GM21619 (cell line): ENCODE results near the gene VPS37C.
"Not testable (repeated sequence)": the region's sequence is repeated elsewhere in the genome, so short reads cannot be mapped to it uniquely, and the experiment has no call there.

Source experiments
- ATAC-seq: cut with Tn5 transposase; IDR thresholded peaks from one replicate; pipeline ENCODE4 v1.9.1; 2021; ENCODE audit not compliant: unreplicated experiment

Gene VPS37C

GRCh38 chr11:61161190-61162091, at the start of gene VPS37C:
Gene VPS37C, minus strand, starts transcription at chr11:61161426. Its CDS starts 22,597 bp downstream, at chr11:61138829.
- ATAC-seq: peak; percentile 64

GRCh38 chr11:61210629-61211028, 49.4 kb upstream of the VPS37C start:
- not testable (repeated sequence) for ATAC-seq

DNA sequence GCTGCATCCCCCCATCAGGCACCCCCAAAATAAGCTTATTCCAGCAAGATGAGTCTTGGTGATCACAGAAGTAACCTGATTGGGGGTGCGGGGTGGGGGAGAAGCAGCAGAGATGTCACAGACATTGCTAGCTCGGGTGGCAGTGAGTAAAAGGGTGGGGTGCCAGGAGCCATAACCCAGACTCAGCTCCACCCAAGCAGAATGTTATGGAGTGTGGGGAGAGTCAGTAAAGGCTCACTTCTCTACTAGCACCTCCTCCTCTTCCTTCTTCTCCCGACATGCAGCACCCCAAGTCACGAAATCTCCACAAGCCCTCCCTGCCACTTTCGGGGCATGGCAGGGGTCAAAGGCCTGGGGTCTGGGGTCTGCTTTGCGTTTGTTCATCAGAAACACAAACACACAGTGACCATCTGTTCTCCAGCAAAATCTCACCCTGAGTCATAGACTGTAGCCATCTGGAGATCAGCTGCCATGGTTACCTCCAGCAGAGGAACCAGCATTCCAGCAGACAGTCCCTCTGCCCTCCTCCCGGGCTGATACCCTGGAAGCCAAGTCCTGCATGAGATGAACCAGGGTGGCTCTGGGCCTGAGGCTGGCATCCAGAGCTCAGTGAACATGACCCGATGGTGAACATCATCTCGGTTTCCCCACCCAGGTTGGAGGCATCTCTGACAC, 46.5 kb upstream of the VPS37C start:
- not testable (repeated sequence) for ATAC-seq

- ATAC-seq: not testable (repeated sequence)
Measured at GRCh38 chr11:61204502-61205059, 43.4 kb upstream of the VPS37C start.

DNA sequence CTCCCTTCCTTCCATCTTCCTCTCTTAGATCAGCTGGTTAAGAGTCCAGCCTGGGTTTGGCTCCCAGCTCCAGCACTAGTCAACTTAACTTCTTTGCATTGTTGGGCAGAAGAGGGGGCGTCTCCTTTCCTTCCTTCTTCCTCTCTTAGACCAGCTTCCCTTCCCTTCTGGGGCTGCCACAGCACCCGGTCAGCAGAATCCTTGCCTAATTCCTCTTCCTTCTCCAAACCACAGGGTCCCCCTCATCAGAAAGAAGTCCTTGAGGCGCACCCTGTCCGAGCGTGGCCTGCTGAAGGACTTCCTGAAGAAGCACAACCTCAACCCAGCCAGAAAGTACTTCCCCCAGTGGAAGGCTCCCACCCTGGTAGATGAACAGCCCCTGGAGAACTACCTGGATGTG, 42.6 kb upstream of the VPS37C start:
- ATAC-seq: not testable (repeated sequence)

DNA sequence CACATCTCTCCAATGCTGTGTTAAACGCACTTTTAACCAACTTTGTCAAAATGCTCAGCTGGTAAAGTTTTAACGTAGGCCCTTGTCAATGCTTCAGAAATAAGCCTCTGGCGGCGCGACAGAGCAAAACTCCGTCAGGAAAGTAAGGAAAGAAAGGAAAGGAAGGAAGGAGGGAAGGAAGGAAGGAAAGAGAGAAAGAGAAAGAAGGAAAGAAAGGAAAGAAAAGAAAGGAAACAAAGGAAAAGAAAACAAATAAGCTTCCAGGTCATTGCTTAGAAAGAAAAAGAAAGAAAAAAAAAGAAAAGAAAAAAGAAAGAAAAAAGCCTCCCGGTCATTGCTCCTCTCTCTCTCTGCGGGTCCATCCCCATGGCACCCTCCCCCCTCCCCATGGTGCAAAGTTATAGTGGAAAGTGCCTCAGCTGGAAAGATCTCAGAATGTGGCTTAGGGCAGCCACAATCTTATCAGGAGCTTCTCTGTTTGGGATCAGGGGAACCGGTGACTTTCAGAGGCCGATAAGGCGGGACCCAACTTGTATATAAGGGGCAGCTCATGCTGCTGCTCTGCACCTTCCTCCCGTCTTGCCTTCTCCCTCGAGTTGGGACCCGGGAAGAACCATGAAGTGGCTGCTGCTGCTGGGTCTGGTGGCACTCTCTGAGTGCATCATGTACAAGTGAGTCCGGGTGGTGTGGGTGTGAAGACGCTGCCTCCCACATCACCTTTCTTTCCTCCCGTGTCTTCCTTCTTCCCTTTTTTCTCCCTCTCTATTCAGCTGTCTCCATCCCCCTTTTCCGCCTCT, 41.9 kb upstream of the VPS37C start, which contains the start of gene PGA3:
Gene PGA3 (plus strand): TSS at position 566 of the 797 bp plus-strand sequence. CDS start 50 bp downstream, at position 616.
- not testable (repeated sequence) for ATAC-seq

DNA sequence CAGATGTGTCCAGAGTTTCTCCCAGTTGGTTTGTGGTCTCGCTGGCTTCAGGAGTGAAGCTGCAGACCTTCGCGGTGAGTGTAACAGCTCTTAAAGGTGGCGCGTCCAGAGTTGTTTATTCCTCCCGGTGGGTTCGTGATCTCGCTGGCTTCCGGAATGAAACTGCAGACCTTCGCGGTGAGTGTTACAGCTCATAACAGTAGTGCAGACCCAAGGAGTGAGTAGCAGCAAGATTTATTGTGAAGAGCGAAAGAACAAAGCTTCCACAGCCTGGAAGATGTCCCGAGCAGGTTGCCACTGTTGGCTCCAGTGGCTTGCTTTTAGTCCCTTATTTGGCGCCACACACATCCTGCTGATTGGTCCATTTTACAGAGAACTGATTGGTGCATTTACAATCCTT, 40.2 kb upstream of the VPS37C start:
- ATAC-seq: no peak

GRCh38 chr11:61198948-61199523, 37.8 kb upstream of the VPS37C start:
- no peak for ATAC-seq

DNA sequence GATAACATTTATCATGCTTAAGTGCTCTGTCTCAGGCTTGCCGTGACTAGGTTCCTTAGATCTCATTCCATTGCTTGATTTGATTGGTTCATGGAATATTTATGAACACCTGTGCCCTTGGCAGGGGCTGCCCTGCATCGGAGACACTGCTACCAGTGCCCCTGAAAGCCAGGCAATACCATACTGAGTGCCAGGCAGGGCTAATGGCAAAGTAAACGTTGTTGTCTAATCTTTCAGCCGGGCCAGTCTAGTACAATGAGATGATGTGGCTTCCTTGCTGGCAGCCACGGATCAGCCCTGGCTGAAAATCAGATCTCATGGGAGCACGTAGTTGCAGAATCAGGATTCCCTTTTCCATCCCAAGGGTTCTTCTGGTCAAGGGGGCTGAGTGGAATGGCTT, 37.1 kb upstream of the VPS37C start:
- ATAC-seq: no peak

DNA sequence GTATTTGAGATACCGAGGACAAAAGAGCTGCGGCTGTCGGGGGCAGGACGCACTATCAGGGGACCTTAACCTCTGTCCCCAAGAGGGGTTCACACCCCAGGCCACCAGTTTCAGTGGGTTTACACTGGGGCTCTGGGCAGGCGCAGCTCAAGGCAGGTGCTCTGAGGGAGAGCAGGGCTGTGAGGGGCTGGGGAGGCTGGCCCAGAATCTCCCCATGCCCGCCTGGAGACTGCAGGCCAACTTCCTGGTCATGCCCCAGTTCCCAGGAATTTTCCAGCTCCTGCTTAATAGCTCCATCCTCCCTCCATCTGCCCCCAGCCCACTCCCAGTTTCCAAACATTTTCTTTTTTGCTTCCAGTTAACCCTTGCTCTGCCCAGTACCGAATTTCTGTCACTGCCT, 34.5 kb upstream of the VPS37C start:
- no peak for ATAC-seq

- ATAC-seq: no peak
Measured at GRCh38 chr11:61194981-61195695, 33.9 kb upstream of the VPS37C start.

GRCh38 chr11:61194169-61194671, 33.0 kb upstream of the VPS37C start:
- no peak for ATAC-seq

DNA sequence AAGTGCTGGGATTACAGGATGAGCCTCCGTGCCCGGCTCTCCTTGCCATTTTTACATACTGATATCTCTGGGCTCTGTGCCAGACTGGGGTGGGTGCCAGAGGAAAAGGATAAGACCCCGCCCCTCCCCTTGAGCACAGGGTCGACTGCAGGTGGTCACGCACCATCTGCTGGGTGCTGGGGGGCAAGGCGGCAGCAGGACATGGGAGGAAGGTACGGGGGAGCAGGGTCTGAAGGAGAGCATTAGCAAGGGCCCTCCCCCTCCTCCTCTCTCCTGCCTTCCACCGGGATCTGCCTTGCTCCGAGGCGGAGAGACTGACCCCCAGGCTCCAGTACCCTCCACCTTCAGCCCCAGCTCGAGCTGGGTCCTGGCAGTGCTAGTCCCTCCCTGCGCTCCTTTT, 32.4 kb upstream of the VPS37C start:
- no peak for ATAC-seq

GRCh38 chr11:61189933-61190332, 28.7 kb upstream of the VPS37C start:
- no peak for ATAC-seq

DNA sequence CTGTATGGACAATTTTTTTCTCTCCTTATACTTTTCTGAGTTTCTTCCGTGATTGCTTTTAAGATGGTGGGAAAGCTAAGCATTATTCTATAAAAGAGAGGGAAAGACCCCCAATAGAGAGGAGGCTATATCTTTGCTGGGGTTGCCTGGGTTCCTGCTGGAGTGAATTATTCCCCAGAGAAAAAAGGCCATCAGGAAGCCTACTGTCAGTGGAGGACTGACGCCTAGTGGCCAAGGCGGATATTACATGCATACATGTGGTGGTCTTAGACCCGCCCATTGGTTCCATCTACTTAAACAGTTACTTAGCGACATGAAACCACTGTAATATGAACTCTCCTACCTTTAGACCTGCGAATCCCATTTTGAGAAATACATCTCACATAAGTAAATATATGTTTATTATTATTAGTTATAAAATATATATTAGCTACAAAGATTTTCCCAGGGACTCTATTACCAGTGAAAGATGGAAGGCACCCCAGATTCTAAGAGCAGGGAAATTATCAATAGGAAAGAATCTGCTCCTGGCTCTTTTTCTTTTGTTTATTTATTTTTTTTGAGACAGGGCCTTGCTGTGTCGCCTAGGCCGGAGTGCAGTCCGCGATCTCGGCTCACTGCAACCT, 26.4 kb upstream of the VPS37C start:
- no peak for ATAC-seq

- ATAC-seq: no peak
Measured at GRCh38 chr11:61186504-61186903, 25.3 kb upstream of the VPS37C start.

GRCh38 chr11:61183645-61184044, 22.4 kb upstream of the VPS37C start:
- no peak for ATAC-seq

- ATAC-seq: no peak
Measured at GRCh38 chr11:61181489-61181888, 20.3 kb upstream of the VPS37C start.

GRCh38 chr11:61180205-61180604, 19.0 kb upstream of the VPS37C start:
- not testable (repeated sequence) for ATAC-seq
